Measurements from ENCODE around the gene YPEL3. TPM values are rescaled to one million over a fixed set of nuclear protein-coding genes. Genes with fewer than 3 reads are reported as not detected.

Gene YPEL3
- total and polyA plus RNA-seq, 2 experiments from 2014 or later: 107 to 115 TPM

- no peak overlapping the region for H3K4me3 ChIP-seq
- no peaks in the 10 kb centered on the region for H3K9me3 ChIP-seq (ENCODE audit: low read depth)
- H3K27me3 ChIP-seq: no peaks in the 10 kb centered on the region
- TF ChIP-seq CTCF (IDR thresholded peaks at IDR 0.05; ENCODE audit: low read depth, low read length): no peak
- H3K27ac ChIP-seq: no peak overlapping the region
- DNase-seq (ENCODE audit: low read depth in 1 of 2, low spot score in 1 of 2): peak in 1 of 2 donors; percentile 60
- no peaks in the 10 kb centered on the region for H3K36me3 ChIP-seq
- peaks cover 4% of the 10 kb centered on the region for H3K4me1 ChIP-seq (ENCODE audit: low read depth)
Observed at GRCh38 chr16:30051518-30051917, 44.5 kb downstream of the YPEL3 start.

GRCh38 chr16:30049871-30050270, 46.1 kb downstream of the YPEL3 start:
- no peaks in the 10 kb centered on the region for H3K27me3 ChIP-seq
- TF ChIP-seq CTCF (IDR thresholded peaks at IDR 0.05; ENCODE audit: low read depth, low read length): no peak
- no peaks in the 10 kb centered on the region for H3K9me3 ChIP-seq (ENCODE audit: low read depth)
- peaks cover 4% of the 10 kb centered on the region for H3K4me1 ChIP-seq (ENCODE audit: low read depth)
- no peak overlapping the region for H3K27ac ChIP-seq
- no peaks in the 10 kb centered on the region for H3K36me3 ChIP-seq
- no peak for DNase-seq (ENCODE audit: low read depth in 1 of 2, low spot score in 1 of 2)
- H3K4me3 ChIP-seq: no peak overlapping the region

GRCh38 chr16:30046588-30046987, 49.4 kb downstream of the YPEL3 start:
- TF ChIP-seq CTCF (IDR thresholded peaks at IDR 0.05; ENCODE audit: low read depth, low read length): no peak
- H3K27ac ChIP-seq: no peak overlapping the region
- no peak for DNase-seq (ENCODE audit: low read depth in 1 of 2, low spot score in 1 of 2)
- no peak overlapping the region for H3K4me3 ChIP-seq
- H3K9me3 ChIP-seq (ENCODE audit: low read depth): no peaks in the 10 kb centered on the region
- no peaks in the 10 kb centered on the region for H3K36me3 ChIP-seq
- H3K4me1 ChIP-seq (ENCODE audit: low read depth): no peaks in the 10 kb centered on the region
- H3K27me3 ChIP-seq: no peaks in the 10 kb centered on the region

GRCh38 chr16:30046178-30046577, 49.8 kb downstream of the YPEL3 start:
- no peaks in the 10 kb centered on the region for H3K27me3 ChIP-seq
- H3K4me3 ChIP-seq: no peak overlapping the region
- no peak for DNase-seq (ENCODE audit: low read depth in 1 of 2, low spot score in 1 of 2)
- no peaks in the 10 kb centered on the region for H3K9me3 ChIP-seq (ENCODE audit: low read depth)
- H3K36me3 ChIP-seq: no peaks in the 10 kb centered on the region
- TF ChIP-seq CTCF (IDR thresholded peaks at IDR 0.05; ENCODE audit: low read depth, low read length): no peak
- no peaks in the 10 kb centered on the region for H3K4me1 ChIP-seq (ENCODE audit: low read depth)
- no peak overlapping the region for H3K27ac ChIP-seq

Other genes with a start within 250 kb of the YPEL3 start
- gene CDIPT, start 233.0 kb downstream of the YPEL3 start, total RNA-seq: 138 and 139 TPM in 2 replicates
- 144 TPM in 2 replicates for gene CDIPT, start 233.0 kb downstream of the YPEL3 start, polyA plus RNA-seq
- gene SEZ6L2, start 196.7 kb downstream of the YPEL3 start, total RNA-seq: 13.9 and 21.1 TPM in 2 replicates
- gene SEZ6L2, start 196.7 kb downstream of the YPEL3 start, polyA plus RNA-seq: 5.8 and 10.3 TPM in 2 replicates
- gene ASPHD1, start 195.7 kb downstream of the YPEL3 start, total RNA-seq: 1.8 and 3.9 TPM in 2 replicates
- 1.8 and 2.3 TPM in 2 replicates for gene ASPHD1, start 195.7 kb downstream of the YPEL3 start, polyA plus RNA-seq
- gene KCTD13, start 170.0 kb downstream of the YPEL3 start, total RNA-seq: 17.6 and 22.1 TPM in 2 replicates
- gene KCTD13, start 170.0 kb downstream of the YPEL3 start, polyA plus RNA-seq: 22.3 and 23.3 TPM in 2 replicates
- gene TMEM219, start 134.1 kb downstream of the YPEL3 start, total RNA-seq: 73.7 and 110 TPM in 2 replicates
- gene TMEM219, start 134.1 kb downstream of the YPEL3 start, polyA plus RNA-seq: 109 and 156 TPM in 2 replicates
- gene TAOK2, start 122.3 kb downstream of the YPEL3 start, total RNA-seq: 69.4 and 70.9 TPM in 2 replicates
- 25.8 and 36.2 TPM in 2 replicates for gene TAOK2, start 122.3 kb downstream of the YPEL3 start, polyA plus RNA-seq
- gene HIRIP3, start 100.6 kb downstream of the YPEL3 start, total RNA-seq: 22.2 and 25.6 TPM in 2 replicates
- gene HIRIP3, start 100.6 kb downstream of the YPEL3 start, polyA plus RNA-seq: 26.7 and 32.5 TPM in 2 replicates
- 83.7 and 167 TPM in 2 replicates for gene INO80E, start 100.0 kb downstream of the YPEL3 start, total RNA-seq
- gene INO80E, start 100.0 kb downstream of the YPEL3 start, polyA plus RNA-seq: 17.1 and 19.0 TPM in 2 replicates
- gene DOC2A, start 85.2 kb downstream of the YPEL3 start, total RNA-seq: 1.6 and 7.2 TPM in 2 replicates
- gene DOC2A, start 85.2 kb downstream of the YPEL3 start, polyA plus RNA-seq: 3.3 and 6.9 TPM in 2 replicates
- not detected in 2 replicates for gene C16orf92, start 73.0 kb downstream of the YPEL3 start, total RNA-seq
- not detected in 2 replicates for gene C16orf92, start 73.0 kb downstream of the YPEL3 start, polyA plus RNA-seq
- gene TLCD3B, start 64.9 kb downstream of the YPEL3 start, total RNA-seq: 0.21 and 0.36 TPM in 2 replicates
- gene TLCD3B, start 64.9 kb downstream of the YPEL3 start, polyA plus RNA-seq: not detected in 2 replicates
- 3,852 and 5,767 TPM in 2 replicates for gene ALDOA, start 30.5 kb downstream of the YPEL3 start, total RNA-seq
- gene ALDOA, start 30.5 kb downstream of the YPEL3 start, polyA plus RNA-seq: 5,441 and 6,816 TPM in 2 replicates
- 94.3 and 134 TPM in 2 replicates for gene PPP4C, start 20.2 kb downstream of the YPEL3 start, total RNA-seq
- 217 and 225 TPM in 2 replicates for gene PPP4C, start 20.2 kb downstream of the YPEL3 start, polyA plus RNA-seq
- gene TBX6, start 4.3 kb downstream of the YPEL3 start, total RNA-seq: 1.6 and 5.0 TPM in 2 replicates
- 2.2 and 8.9 TPM in 2 replicates for gene TBX6, start 4.3 kb downstream of the YPEL3 start, polyA plus RNA-seq
- 1.7 and 2.0 TPM in 2 replicates for gene GDPD3, start 17.3 kb upstream of the YPEL3 start, total RNA-seq
- 0.72 and 0.96 TPM in 2 replicates for gene GDPD3, start 17.3 kb upstream of the YPEL3 start, polyA plus RNA-seq
- gene MAPK3, start 27.0 kb upstream of the YPEL3 start, total RNA-seq: 57.2 and 70.2 TPM in 2 replicates
- gene MAPK3, start 27.0 kb upstream of the YPEL3 start, polyA plus RNA-seq: 29.7 and 35.9 TPM in 2 replicates
- 0.92 and 3.2 TPM in 2 replicates for gene CORO1A, start 87.4 kb upstream of the YPEL3 start, total RNA-seq
- 2.0 and 3.4 TPM in 2 replicates for gene CORO1A, start 87.4 kb upstream of the YPEL3 start, polyA plus RNA-seq
- gene BOLA2B, start 97.5 kb upstream of the YPEL3 start, total RNA-seq: 254 and 290 TPM in 2 replicates
- gene BOLA2B, start 97.5 kb upstream of the YPEL3 start, polyA plus RNA-seq: 89.4 and 146 TPM in 2 replicates
- 61.6 and 76.1 TPM in 2 replicates for gene SLX1A, start 97.7 kb upstream of the YPEL3 start, total RNA-seq
- gene SLX1A, start 97.7 kb upstream of the YPEL3 start, polyA plus RNA-seq: 67.3 and 85.1 TPM in 2 replicates
- gene SULT1A3, start 103.0 kb upstream of the YPEL3 start, total RNA-seq: 3.7 and 4.2 TPM in 2 replicates
- gene SULT1A3, start 103.0 kb upstream of the YPEL3 start, polyA plus RNA-seq: 7.7 and 17.1 TPM in 2 replicates
- 0.07 and 3.2 TPM in 2 replicates for gene NPIPB13, start 152.3 kb upstream of the YPEL3 start, total RNA-seq
- 4.1 and 5.3 TPM in 2 replicates for gene NPIPB13, start 152.3 kb upstream of the YPEL3 start, polyA plus RNA-seq

Data from cardiac muscle cell (in vitro differentiated cells and primary cell).